ENCODE measurements around the gene B4GALNT1.

The B4GALNT1 gene

GRCh38 chr12:57614948-57615500, 18.0 kb downstream of the B4GALNT1 start:
- ATAC-seq (ENCODE audit: low read depth) (no peak), DNase-seq (ENCODE audit: low spot score) (no peak)
- peaks cover 13% of the 10 kb centered on the region for H3K27me3 ChIP-seq (ENCODE audit: insufficient read depth, poor library complexity, severe bottlenecking)
- TF ChIP-seq, protein P1, sequence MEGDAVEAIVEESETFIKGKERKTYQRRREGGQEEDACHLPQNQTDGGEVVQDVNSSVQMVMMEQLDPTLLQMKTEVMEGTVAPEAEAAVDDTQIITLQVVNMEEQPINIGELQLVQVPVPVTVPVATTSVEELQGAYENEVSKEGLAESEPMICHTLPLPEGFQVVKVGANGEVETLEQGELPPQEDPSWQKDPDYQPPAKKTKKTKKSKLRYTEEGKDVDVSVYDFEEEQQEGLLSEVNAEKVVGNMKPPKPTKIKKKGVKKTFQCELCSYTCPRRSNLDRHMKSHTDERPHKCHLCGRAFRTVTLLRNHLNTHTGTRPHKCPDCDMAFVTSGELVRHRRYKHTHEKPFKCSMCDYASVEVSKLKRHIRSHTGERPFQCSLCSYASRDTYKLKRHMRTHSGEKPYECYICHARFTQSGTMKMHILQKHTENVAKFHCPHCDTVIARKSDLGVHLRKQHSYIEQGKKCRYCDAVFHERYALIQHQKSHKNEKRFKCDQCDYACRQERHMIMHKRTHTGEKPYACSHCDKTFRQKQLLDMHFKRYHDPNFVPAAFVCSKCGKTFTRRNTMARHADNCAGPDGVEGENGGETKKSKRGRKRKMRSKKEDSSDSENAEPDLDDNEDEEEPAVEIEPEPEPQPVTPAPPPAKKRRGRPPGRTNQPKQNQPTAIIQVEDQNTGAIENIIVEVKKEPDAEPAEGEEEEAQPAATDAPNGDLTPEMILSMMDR (IDR thresholded peaks at IDR 0.05; ENCODE audit: poor library complexity, severe bottlenecking): no peak
- no peaks in the 10 kb centered on the region for H3K36me3 ChIP-seq (ENCODE audit: low read depth)
- H3K9me3 ChIP-seq (ENCODE audit: severe bottlenecking): no peaks in the 10 kb centered on the region
- H3K4me3 ChIP-seq (ENCODE audit: severe bottlenecking): no peak overlapping the region
- no peaks in the 10 kb centered on the region for H3K4me1 ChIP-seq (ENCODE audit: insufficient read depth, poor library complexity, severe bottlenecking)
- no peak overlapping the region for H3K27ac ChIP-seq (ENCODE audit: poor library complexity, severe bottlenecking)

DNA sequence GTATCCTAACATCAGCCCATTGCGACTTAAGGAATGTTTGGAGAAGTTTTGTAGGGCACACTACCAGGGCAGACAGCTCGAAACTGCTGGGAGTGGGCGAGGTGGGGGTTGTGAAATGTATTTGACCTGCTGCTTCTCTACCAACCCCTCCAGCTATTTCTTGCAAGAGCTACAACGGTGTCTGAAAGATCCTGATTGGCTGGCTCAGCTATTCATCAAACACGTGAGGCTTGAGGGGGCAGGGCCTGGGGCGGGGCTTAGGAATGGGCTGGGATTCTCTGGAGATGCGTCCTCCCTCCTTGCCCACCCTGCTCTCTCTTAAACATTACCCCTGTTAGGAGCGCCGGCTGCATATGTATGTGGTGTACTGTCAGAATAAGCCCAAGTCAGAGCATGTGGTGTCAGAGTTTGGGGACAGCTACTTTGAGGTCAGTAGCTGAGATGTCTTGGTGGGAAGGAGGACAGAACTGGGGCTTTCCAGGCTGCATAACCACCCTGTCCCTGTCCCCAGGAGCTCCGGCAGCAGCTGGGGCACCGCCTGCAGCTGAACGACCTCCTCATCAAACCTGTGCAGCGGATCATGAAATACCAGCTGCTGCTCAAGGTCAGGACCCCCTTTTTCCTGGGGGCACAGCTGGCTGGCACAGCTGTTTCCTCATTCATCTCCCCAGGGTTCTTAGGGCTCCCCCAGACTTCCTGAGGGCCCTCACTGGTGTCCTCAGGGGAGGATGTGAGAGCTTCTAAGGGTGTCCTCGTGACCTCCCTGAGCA, 18.6 kb downstream of the B4GALNT1 start:
- ATAC-seq (ENCODE audit: low read depth) (no peak), DNase-seq (ENCODE audit: low spot score) (no peak)
- Histone ChIP-seq H3K4me3 (ENCODE audit: severe bottlenecking) (no peak overlapping the region), H3K27me3 (ENCODE audit: insufficient read depth, poor library complexity, severe bottlenecking) (peaks cover 6% of the 10 kb centered on the region), H3K36me3 (ENCODE audit: low read depth) (no peaks in the 10 kb centered on the region), H3K4me1 (ENCODE audit: insufficient read depth, poor library complexity, severe bottlenecking) (no peaks in the 10 kb centered on the region), H3K27ac (ENCODE audit: poor library complexity, severe bottlenecking) (no peak overlapping the region), H3K9me3 (ENCODE audit: severe bottlenecking) (no peaks in the 10 kb centered on the region)
- TF ChIP-seq, protein P1 (IDR thresholded peaks at IDR 0.05; ENCODE audit: poor library complexity, severe bottlenecking): no peak

DNA sequence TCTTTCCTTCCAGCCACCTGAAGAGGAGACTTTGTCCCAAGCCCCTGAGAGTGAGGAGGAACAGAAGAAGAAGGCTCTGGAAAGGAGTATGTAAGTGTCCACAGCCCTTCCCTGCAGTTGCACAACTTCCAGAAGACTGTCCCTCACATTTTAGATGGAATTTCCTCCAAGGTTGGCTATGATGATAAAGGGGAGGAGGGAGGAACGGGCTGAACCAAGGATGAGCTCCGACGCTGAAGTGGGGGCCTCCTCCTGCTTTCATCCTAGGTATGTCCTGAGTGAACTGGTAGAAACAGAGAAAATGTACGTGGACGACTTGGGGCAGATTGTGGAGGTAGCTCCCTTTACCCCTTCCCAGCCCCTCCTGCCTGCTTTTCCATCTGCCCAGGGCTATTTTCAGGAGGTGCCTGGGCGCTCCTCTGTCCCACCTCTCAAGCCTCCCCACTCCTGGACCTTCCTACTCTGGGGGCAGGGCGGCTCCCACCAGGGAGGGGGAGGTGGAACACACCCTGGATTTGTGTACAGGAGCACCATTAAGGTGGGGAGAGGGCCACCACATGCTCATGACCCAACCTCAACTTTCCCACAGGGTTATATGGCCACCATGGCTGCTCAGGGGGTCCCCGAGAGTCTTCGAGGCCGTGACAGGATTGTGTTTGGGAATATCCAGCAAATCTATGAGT, 19.4 kb downstream of the B4GALNT1 start:
- Histone ChIP-seq H3K9me3 (ENCODE audit: severe bottlenecking) (no peaks in the 10 kb centered on the region), H3K4me3 (ENCODE audit: severe bottlenecking) (no peak overlapping the region), H3K27me3 (ENCODE audit: insufficient read depth, poor library complexity, severe bottlenecking) (no peaks in the 10 kb centered on the region), H3K36me3 (ENCODE audit: low read depth) (no peaks in the 10 kb centered on the region), H3K27ac (ENCODE audit: poor library complexity, severe bottlenecking) (no peak overlapping the region), H3K4me1 (ENCODE audit: insufficient read depth, poor library complexity, severe bottlenecking) (no peaks in the 10 kb centered on the region)
- DNase-seq (ENCODE audit: low spot score) (no peak), ATAC-seq (ENCODE audit: low read depth) (no peak)
- TF ChIP-seq, protein P1 (IDR thresholded peaks at IDR 0.05; ENCODE audit: poor library complexity, severe bottlenecking): no peak

- Histone ChIP-seq H3K27me3 (ENCODE audit: insufficient read depth, poor library complexity, severe bottlenecking) (no peaks in the 10 kb centered on the region), H3K4me1 (ENCODE audit: insufficient read depth, poor library complexity, severe bottlenecking) (no peaks in the 10 kb centered on the region), H3K27ac (ENCODE audit: poor library complexity, severe bottlenecking) (no peak overlapping the region), H3K36me3 (ENCODE audit: low read depth) (no peaks in the 10 kb centered on the region), H3K4me3 (ENCODE audit: severe bottlenecking) (no peak overlapping the region), H3K9me3 (ENCODE audit: severe bottlenecking) (no peaks in the 10 kb centered on the region)
- ATAC-seq (ENCODE audit: low read depth) (no peak), DNase-seq (ENCODE audit: low spot score) (no peak)
- TF ChIP-seq, protein P1 (IDR thresholded peaks at IDR 0.05; ENCODE audit: poor library complexity, severe bottlenecking): no peak
Measured at GRCh38 chr12:57612711-57613426, 20.1 kb downstream of the B4GALNT1 start.
